EH (cell line): ENCODE measurements around the gene RALA.

ENCODE experiments used
- DNase-seq: peaks from one replicate; pipeline ENCODE4 v3.0.0-alpha.2; 2015; ENCODE audit warnings: low read depth

RALA gene, protein sequence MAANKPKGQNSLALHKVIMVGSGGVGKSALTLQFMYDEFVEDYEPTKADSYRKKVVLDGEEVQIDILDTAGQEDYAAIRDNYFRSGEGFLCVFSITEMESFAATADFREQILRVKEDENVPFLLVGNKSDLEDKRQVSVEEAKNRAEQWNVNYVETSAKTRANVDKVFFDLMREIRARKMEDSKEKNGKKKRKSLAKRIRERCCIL

DNA sequence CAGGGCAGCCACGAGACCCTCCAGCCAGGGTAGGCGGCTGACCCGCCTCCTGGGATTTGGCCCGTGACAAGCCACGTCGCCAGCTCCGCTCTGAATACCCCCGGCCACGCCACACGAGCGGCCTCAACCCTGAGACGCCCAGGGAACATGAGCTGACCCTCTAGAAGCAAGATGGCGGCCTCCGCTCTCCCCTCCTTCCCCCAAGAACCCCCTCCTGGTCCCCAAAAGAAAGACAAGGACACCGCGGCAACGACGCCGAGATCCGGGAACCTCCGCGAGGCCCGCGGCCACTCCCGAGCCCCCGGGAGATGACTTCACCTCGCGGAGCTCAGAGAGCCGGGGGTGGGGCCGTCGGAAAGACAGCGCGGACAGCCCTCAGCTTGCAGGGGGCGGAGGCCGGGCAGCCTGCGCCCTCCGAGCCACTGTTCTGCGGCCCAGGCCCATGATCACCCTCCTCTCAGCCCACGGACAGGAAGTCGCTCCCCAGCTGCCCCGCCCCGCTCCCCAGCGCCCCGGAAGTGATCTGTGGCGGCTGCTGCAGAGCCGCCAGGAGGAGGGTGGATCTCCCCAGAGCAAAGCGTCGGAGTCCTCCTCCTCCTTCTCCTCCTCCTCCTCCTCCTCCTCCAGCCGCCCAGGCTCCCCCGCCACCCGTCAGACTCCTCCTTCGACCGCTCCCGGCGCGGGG lies at the start of gene RALA:
Gene RALA, plus strand, starts transcription at position 526 of the 685 bp plus-strand sequence. CDS start 63,096 bp downstream, outside the sequence.
- DNase-seq, result peak; percentile 96

DNA sequence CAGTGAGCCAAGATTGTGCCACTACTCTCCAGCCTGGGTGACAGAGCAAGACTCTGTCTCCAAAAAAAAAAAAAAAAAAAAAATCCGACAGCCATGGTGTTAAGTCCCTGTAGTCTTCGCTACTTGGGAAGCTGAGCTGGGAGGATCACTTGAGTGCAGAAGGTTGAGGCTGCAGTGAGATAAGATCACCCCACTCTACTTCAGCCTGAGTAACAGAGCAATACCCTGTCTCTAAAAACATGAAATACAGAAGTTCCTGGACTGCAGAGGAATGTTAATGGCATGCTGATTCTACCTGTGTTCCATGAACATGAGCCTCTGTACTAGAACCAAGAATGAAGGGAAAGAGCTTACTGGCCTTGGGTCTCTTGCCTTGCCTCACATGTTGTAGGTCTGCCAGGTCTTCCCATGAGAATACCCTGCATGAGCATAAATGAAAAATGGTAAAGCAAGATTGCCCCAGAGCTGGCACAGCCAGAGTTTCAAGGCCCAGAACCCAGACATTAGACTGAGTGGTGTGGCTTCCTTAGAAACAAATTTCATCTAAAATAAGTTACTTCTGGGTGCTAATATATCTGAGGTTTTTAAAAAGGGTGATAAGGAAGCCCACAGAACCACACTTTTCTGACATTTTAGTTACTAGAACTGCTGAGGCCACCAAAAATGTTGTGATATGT lies 48.6 kb upstream of the RALA start:
- DNase-seq, result no peak

DNA sequence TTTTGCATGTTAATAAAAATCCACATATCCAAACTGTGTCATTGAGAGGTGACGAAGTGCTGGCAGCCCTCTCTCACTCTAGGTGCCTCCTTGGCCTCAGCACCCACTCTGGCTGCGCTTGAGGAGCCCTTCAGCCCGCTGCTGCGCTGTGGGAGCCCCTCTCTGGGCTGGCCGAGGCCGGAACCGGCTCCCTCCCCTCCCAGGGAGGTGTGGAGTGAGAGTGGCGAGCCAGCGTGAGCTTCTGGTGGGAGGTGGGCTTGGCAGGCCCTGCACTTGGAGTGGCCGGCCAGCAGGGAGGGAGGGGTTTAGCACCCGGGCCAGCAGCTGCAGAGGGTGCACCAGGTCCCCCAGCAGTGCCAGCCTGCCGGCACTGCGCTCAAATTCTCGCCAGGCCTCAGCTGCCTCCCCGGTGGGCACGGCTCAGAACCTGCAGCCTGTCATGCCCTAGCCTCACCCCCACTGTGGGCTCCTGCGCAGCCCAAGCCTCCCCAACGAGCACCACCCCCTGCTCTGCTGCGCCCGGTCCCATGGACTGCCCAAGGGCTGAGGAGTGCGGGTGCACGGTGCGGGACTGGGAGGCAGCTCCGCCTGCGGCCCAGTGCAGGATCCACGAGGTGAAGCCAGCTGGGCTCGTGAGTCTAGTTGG lies 46.0 kb upstream of the RALA start:
- DNase-seq, result no peak

DNA sequence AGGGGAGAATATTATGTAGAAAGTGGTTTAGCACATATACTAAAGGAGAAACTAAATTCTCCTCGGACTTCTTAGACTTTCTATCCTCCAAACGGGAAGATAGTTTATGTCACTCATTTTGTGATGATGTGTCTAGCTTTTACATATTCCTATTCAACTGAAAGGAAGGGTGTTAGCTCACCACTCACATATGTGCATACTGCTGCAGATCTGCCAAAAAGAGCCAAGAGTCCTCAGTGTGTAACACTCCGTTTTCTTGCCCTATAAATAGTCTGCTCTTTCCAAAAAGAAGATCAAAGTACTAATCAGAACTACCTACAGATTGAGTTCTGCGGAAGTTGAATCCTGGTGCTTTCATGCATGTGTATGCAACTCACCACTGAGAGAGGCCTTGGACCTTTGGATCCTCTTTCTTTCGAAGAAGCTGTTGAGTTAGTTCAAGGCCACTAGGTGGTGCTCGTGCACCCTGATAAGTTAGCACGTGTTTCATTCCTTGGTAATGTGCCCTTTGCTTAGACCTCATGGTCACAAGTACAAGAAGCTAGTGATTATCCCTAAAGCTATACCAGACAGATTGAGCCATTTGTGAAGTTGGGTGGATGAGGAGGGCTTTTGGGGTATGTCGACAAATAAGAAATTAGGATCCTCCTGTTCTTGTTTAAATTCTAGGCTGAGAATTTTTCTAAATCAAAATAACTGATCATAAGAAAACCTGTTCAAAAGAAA lies 43.1 kb upstream of the RALA start:
- DNase-seq, result peak; percentile 90

DNA sequence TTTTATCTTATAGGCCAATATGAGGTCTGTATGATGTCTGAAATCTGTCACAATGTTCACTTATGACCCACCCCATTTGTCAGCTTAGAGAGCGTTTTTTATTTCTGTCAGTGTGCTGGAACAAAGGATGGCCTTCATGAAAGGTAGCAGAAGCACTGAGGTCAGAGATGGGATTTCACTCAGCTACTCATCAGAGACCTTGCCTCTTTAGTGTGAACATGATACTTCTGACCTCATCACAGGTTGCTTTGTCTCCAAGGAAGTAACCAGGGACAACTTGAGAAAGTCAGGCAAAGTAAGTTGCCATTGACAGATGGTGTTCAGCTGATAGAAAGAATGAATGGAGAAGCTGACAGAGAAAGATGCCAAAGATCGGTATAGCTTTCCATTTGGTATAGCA lies 40.8 kb upstream of the RALA start:
- DNase-seq, result no peak

DNA sequence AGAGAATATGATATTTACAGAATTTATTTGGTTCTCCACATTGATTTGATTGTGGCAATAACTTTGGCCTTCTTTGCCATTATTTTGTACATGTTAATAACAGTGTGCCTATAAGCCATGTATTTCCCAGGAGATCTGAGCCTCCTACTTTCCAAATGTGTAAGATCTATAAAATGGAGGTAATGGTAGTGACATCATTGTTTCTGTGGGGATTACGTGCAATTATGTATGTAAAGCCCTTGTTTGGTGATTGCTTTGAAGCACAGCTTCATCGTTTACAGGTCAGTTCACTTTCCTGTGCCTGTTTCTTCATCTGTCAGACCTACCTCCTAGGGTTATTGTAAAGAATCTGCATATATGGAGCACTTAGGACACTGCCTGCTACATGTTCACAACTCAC lies 39.8 kb upstream of the RALA start:
- DNase-seq, result no peak

DNA sequence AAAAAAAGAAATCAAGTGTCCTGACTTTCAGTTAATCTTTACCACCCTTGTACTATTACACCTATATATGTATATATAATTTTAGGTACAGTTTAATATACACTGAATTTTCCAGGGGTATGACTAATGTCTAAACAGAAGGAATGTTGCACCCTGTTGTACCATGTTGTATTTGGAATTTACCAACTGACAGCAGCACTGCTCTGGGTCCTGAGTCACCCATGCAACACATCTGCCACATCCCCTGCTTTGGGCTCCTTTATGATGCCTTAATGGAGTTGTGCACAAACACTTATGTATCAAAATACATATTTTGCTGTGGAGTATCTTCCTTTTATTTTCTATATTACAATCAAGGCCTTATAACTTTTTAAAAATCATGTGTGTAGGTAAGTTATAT lies 36.0 kb upstream of the RALA start:
- peak; percentile 57 for DNase-seq

DNA sequence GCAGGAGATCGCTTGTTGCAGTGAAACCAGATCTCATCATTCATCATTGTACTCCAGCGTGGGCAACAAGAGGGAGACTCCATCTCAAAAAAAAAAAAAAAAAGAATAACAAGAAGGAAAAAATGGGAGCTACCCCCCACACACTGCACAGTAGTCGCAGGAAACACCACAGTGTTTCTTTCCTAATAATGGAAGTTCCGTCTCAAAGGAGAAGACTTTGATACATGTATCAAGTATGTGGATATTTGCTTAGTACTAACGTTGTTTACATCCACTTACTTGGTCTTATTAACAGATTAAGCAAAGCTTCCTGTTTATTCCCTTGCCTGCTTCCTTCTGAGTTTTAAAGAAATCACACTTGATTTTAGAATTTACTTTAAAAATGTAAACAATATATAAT lies 35.0 kb upstream of the RALA start:
- no peak for DNase-seq

DNA sequence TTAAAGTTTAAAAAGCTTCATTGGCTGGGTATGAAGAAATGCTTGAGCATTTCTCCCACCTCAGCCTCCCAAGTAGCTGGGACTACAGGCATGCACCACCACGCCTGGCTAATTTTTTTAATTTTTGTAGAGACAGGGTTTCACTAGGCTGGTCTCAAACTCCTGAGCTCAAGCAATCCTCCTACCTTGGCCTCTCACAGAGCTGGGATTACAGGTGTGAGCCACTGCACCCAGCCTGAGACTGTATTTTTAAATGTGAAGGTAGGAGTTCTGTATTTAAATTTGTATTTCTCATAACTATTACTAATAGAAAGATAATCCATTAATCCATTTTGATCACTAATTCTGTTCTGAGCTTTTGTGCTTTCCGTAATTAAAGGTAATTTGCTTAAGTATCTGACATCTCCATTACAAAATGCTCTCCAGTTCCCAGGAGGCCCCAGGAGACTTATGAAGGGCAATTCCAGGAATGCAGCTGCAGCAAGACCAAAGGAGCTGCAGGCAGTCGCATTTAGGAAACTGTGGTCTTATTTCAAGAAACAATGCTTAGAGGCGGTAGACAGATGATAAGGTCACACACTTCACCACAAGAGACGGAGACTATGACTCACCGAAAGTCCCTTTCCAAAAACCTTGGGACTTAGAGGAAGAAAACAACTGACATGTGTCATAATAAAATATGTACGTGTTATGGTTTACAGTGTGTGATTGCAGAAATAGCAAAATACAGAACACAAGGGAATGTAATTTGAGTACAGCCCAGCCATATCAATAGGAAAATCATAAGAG lies 33.9 kb upstream of the RALA start:
- peak; percentile 93 for DNase-seq

DNA sequence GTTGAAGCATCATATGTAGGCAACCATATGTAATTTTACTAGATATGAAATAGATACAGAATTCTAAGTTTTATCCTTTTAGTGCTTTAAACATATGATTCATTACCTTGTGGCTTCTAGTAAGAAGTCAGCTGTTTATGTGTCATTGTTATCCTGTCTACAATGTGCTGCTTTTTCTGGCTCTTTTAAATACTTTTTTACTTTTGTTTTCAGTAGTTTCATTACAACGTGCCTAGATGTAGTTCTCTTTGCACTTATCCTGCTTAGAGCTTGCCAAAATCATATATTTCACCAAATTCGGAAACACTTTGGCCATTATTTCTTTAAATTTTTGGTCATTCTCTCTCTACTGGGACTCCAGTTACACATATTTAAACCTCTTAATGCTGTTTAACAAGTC lies 30.8 kb upstream of the RALA start:
- peak; percentile 70 for DNase-seq

DNA sequence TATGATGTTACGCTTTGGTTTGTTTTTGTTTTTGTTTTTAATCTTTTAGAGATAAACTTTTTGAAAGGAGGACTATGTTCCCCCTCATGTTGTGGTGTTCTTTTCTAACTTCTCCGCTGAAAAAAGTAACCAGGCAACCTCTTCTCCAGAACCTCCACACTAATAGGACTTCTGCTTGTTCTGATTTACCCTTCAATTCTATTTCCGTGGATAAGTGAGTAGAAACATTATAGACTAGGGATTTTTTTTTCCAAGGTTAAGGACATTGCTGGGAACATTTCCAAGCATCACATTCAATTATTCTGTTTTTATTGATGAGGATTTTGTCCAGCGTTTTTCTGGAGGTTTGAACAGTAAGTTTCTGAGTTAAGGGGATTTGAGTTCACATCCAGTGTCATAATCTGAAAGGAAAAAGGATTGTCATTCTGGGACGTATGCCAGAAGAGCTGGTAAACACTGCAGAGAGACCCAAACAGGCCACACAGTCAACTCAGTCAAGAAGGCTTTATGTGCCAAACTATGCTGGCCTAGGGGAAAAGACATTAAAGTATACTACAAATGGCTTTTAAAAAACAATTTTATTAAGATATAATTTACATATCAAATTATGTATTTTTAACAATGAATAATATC lies 28.3 kb upstream of the RALA start:
- peak; percentile 73 for DNase-seq

DNA sequence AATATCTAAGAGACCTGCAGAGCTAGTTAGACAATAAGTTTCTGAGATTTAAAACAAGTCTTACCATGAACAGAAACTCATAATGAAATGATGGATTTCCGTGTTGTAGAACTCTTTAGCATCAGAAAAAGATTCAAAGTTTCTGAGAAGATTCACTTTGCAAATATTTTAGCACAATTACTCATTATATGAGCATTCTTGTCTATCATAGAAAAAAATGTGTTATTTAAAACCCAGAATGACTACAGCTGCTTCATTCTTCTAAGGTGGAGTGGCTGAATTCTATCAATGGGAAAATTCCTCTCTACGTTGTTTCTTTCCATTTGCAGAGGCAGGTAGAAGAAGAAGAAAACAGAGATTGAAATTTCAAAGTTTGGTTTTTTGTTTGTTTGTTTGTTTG lies 21.0 kb upstream of the RALA start:
- peak; percentile 63 for DNase-seq

DNA sequence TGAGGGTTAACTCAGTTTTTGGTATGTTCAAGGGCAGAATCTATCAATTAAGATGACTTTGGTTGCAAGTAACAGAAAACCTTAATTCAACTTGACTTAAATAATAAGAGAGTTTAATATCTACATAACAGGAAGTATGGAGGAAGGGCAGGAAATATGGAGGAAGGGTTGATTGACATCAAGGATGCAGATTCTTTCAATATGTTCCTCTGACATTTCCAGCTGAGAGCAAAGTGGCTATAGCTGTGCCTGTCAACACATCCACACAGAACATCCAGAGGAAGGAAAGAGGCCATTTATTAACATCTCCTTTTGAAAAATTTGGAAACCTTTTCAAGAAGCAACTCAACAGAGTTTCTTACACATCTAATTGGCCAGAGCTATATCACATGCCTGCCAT lies 19.4 kb upstream of the RALA start:
- no peak for DNase-seq

DNA sequence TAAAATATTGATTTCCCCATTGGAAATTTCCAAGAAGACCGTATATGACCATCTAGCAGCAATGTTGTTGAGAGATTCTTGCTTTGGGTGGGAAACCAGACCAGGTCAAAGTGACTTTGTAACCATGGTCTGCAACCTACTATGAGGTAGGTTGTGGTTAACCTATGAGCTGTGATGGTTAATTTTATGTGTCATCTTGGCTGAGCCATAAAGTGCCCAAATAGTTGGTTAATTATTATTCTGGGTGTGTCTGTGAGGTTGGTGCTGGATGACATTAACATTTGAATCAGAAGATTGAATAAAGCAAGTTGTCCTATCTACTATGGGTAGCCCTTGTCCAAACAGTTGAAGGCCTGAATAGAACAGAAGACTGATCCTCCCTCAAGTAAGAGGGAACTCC lies 18.3 kb upstream of the RALA start:
- DNase-seq, result peak; percentile 48

DNA sequence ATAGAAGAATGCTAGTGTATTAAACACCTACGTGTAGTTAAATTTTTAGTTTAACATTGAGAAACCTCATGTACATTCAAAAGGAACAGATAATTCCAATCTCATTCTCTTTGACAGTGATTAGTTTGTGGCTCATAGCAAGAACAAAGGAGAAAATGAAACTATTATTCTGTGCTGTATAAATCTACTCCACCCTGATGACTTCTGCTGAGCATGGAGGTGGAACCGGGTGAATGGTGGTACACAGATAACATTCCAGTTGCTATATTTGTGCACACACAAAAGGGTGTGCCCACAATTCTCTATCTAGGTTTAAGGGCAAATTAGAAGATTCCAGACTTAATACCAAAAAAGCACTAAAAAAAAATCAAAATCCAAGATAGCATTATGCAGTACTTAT lies 17.0 kb upstream of the RALA start:
- DNase-seq, result no peak

DNA sequence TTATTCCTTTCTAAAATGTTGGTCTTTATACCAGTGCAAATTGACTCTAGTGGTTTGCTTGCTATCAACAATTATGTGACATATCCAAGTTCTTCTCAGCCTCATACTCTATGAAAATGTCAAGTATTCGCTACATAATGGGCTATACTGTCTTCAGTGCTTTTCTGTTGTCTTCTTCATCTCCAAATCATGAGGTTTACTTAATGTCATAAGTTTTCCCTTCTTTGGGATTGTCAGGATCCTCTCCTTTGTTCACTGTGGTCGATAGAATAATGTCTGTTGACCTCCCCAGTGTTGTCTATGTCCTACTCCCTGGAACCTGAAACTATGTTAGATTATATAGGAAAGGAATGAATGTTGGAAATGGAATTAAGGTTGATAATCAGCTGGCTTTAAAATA lies 16.4 kb upstream of the RALA start:
- no peak for DNase-seq

DNA sequence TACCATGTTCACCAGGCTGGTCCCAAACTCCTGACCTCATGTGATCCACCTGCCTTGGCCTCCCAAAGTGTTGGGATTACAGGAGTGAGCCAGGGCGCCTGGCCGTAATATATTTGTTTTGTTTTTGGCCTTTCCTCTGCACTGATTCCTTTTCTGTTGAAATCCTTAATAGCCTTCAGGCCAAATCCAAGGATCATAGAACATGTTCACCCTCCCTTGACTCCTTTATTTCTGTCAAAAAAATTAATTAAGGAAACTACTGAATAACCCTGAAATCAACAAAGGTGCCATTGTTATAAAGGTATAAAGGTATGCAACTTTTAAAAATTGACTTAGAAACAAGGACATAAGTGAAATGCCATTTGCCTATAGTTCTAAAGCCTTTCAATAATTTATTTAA lies 15.5 kb upstream of the RALA start:
- DNase-seq, result no peak

DNA sequence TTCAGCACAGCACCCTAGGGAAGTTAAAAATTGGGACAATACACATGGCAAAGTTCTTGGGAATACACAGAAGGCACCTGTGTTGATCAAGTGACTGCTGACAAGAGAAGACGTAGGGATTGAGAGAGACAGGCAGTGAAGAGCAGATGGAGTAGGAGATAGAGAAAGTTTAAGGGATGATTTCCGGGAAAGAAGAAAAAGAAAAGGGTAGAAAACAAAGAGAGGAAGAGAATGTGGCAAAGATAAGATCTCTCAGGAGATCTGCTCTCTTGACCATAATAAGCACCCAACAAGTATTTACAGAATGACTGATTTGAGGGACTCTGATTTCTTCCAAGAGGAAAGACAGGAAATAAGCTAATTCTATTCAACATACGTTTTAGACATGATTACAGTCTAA lies 15.1 kb upstream of the RALA start:
- DNase-seq, result no peak

DNA sequence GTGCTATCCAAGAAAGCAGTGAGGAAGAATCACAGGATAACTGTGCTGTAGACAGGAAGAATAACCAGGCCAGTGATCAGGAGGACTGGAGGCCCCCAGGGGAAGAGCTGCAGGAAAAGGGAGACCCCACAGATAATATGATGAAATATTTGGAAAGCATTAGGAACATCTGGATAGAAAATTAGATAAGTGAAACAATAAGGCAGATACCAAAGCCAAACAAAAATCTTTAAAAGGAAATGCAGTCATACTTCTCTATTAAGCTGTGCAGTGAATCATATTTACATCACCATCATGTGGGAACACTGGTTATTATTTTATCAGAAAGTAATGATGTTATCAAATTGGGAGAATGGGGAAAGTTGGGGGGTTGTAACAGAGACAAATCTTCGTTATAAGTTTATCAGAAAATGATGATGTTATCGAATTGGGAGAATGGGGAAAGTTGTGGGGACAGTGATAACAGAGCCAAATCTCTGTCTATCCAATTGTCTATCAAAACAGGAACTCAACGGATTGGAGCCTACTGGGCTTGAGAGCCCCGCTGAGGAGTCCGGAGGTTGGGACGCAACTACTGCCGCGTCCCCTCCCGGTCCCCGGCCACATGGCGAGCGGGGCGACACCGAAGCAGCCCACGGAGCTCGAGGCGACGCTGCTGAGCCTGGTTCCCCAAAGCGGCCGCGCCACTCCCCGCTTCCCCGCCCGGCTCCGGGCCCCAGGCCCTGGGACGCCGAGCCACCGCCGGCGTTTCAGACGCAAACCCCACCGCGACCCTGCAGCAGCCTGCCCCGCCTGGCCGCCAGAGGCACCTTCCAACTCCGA lies 14.0 kb upstream of the RALA start:
- DNase-seq, result peak; percentile 63

DNA sequence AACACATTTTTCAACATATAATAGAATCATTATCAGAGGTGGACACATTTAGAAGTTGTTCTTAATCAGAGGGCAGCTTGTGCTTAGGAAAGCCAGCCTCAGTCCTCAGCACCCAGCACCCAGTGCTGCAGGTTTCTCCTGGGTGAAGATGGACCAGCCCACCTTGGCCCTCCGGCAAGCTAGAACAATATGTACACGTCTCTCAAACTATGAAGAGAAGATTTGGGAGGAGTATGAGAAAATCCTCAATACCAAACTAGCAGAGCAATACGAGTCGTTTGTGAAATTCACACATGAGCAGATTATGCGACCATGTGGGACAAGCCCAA lies 13.5 kb upstream of the RALA start:
- DNase-seq, result no peak
